ENCODE measurements around the gene GABRB2.

- TF ChIP-seq EZH2phosphoT487 (IDR thresholded peaks at IDR 0.05; ENCODE audit: insufficient read depth, low read depth) (no peak), EZH2 (IDR thresholded peaks at IDR 0.05; ENCODE audit: insufficient read depth, poor library complexity, severe bottlenecking) (no peak)
Measured at GRCh38 chr5:161585798-161586197, 39.3 kb upstream of the GABRB2 start.
